Germinal center (tissue), 1 donor: Measurements from ENCODE around the gene PADI3.
"Not testable (repeated sequence)": the region's sequence is repeated elsewhere in the genome, so short reads cannot be mapped to it uniquely, and the experiment has no call there.

ENCODE experiments used
- DNase-seq: peaks from one replicate; pipeline ENCODE4 v3.0.0; 2012; ENCODE audit warnings: mixed read lengths, low spot score

Gene PADI3

DNA sequence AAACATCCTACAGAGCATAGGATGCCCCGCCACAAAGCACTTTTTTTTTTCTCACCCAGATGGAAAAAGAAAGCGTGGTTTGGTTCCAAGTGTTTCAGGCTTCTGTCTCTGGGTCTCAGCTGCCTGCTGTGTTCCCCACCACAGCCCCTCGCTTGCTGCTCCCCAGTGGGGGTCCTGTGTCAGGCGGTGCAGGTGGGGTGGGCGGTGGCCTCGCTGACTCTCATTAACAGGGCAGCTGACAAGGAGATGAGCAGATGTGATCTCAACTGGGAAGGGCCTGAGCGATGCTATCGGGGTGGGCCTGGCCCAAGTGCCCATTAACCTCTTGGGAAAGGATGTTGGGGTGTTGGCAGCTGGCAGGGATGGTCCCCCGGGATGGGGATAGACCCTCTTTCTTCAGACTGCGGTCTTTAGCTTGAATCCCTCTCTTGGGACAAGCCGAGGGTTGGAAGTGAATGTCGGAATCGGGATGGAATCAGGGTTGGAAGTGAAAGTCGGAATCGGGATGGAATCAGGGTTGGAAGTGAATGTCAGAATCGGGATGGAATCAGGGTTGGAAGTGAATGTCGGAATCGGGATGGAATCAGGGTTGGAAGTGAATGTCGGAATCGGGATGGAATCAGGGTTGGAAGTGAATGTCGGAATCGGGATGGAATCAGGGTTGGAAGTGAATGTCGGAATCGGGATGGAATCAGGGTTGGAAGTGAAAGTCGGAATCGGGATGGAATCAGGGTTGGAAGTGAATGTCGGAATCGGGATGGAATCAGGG is 7.7 kb upstream of the PADI3 start:
- DNase-seq: not testable (repeated sequence)

- DNase-seq: not testable (repeated sequence)
Measured at GRCh38 chr1:17241780-17242074, 7.2 kb upstream of the PADI3 start.

DNA sequence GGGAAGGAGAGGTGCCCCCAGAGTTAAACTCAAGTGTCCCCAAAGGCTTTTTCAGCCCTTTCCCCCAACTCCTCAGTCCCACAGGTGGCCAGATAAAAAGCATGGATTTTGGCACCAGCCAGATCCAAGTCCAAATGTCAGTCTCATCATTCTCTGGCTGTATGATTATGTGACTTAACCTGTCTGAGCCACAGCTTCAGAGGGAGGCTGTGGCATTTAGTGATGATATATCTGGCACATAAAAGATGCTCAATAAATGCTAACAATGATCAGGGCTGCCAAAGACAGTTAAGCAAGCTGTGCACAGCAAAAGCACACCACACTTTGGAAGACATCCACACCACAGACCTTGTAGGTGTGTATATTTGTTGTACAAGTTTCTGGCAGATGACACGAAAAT is 5.6 kb upstream of the PADI3 start:
- DNase-seq: no peak

DNA sequence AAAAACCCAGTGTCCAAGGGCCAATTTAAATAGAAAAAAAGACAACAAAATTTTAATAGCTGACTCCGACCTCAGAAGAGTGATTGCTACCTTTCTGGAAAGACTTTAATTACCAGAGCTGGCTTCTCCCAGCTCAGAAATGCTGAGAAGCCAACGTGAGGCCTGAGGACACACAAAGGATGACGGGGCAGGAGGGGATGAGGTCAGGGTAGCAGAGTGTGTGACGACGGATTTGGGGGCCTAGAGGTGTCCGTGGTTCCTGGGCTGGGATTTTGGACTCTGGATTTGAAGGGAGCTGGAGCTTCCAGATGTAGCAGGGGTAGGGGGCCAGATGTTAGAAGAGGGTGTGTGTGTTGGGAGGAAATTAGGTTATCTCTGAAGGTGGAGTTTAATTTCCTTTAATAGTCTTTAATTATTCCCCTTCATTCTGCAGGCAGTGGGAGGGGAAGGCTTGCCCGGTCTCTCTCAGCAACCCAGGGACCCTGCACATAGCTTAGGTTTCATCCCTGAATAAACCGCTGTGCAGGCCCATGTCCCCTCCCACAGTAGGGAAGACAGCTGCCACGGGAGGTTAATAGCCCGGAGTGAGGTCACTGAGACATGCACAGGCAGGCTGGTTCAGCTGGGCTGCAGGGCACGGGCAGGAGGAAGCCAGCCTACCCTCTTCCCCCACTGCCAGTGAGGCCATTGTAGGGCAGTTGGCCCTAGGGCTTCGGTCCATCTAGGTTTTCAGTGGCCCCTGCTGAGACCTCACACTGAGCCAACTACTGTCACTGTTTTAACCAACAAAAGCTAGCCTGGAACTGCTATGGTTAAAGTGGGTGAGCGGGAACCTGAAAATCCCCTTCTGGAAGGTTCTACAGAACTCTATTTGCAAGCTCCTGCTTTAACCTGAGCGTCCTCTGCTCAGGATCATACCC is 3.8 kb upstream of the PADI3 start:
- DNase-seq: no peak

GRCh38 chr1:17245816-17246325 is 3.0 kb upstream of the PADI3 start:
- no peak for DNase-seq

GRCh38 chr1:17246971-17247370 is 1.9 kb upstream of the PADI3 start:
- DNase-seq: no peak

GRCh38 chr1:17250601-17251000 is 1.7 kb downstream of the PADI3 start:
- no peak for DNase-seq

GRCh38 chr1:17251246-17251645 is 2.3 kb downstream of the PADI3 start:
- DNase-seq: no peak

- DNase-seq: no peak
Measured at GRCh38 chr1:17251701-17252376, 2.9 kb downstream of the PADI3 start.

DNA sequence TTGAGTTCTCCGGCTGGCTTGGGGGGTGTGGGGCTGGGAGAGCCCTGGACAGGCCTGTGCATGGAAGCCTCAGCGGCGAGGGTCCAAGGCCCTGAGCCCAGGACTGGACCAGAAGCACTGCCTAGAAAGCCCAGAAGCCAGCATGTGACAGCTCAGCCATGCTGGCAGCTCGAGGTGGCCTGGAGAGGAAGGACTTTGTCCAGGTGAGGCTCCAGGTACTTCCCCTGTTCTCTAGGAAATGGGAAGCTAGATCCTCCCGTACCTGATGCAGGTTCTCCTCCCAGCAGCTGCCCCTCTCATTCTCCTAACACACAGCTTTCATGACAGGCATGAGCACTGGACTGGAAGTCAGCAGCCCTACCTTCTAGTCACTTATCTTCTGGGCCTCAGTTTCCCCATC is 6.4 kb downstream of the PADI3 start:
- DNase-seq: no peak

DNA sequence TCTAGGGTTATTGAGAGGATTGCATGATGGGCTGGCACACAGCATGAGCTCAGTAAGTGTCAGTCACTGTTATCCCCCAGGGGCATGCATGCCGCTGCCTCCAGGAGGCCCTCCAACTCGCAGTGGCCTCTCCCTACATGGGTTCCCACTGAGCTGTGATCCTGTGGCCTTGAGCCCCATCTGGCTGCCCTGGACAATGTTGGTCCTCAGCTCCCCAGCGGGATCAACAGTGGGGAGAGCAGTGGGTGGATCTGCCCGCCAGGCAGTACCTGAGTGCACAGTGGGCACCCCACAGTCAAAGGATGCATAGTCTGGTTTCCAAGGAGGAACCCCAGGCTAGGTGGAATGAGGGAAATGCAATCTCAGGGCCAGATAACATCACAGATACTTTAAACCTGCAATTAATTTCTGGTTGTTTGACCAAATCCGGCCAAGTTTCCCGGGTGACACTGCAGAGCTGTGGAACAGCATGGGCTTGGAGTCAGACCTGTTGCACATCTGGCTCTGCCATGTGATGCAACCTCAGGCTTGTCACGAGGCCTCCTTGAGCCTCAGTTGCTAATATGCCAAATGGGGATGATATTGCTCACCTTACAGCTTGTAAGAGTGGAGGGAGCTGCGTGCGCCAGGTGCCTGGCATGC is 9.3 kb downstream of the PADI3 start:
- DNase-seq: no peak

GRCh38 chr1:17258758-17259130 is 9.8 kb downstream of the PADI3 start:
- DNase-seq: no peak

DNA sequence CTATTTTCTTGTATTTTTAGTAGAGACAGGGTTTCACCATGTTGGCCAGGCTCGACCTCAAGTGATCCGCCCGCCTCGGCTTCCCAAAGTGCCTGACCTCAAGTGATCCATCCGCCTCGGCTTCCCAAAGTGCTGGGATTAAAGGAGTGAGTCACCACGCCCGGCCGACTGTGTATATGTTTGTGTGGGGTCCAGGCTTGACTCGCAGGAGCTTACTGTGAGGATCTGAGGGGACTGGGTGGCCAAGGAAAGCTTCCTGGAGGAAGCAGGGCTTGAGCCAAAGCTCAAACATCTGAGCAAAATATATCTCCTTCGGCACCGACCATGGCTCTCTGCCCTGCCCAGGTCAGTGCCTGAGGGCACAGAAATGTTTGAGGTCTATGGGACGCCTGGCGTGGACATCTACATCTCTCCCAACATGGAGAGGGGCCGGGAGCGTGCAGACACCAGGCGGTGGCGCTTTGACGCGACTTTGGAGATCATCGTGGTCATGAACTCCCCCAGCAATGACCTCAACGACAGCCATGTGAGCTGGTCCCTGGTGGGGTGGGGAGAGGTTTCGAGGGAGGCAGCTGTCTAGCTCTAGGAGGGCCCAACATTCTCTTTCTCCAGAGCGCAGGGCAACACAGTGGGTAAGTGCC is 10.5 kb downstream of the PADI3 start:
- DNase-seq: no peak

DNA sequence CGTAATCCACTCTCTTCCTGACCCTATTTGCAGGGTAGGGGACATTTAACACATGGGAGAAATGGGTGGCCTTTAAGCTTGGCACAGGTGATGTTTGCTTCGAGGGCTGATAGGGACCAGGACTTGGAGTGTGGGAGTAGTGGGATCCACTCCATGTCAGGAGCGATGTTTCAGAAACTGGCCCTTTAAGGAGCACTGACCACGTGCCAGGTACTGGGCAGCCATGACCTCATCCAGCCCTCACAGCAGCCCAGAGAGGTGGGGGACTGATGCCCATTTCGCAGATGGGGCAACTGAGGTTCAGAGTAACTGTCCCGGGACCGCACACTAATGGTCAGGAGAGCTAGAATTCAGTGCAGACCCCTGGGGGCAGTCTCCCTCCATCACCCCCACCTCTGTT is 11.4 kb downstream of the PADI3 start:
- DNase-seq: no peak

DNA sequence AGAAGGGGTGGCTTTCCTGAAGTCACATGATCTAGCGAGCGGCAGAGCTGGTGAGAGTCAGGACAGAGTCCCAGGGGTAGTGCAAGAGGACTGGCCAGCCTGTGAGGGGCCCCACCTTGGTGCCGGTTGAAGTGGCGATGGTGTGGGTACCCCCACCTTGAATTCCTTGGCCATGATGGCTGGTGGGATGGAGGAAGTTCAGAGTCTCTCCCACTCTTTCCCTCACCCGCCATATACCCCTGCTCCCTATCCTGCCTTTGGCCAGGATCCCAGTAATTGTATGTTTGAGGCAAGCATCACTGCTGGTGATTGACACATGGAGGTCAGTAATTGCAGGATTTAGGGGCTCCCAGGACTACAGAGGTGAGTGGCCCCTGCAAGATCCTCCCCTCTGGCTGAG is 11.8 kb downstream of the PADI3 start:
- DNase-seq: no peak

GRCh38 chr1:17263936-17264335 is 15.0 kb downstream of the PADI3 start:
- DNase-seq: no peak

GRCh38 chr1:17264470-17264869 is 15.6 kb downstream of the PADI3 start:
- no peak for DNase-seq

DNA sequence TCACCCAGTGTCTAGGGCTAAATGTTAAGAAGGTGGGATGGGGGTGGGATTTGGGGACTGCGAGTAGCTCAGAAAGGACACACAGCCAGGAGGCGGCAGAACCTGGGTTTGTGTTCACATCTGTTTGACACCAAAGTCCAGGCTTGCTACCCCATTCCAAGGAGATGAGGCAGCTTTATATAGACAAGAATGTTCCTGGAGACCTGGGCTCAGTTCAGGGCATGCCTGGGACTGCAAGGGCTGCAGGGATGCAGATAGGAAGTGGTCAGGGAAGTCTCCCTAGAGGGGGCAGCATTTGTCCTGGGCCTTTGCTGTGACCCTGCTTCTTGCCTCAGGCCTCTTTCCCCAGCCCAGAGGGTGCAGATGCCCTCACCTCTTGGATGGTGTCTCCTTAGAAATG is 16.3 kb downstream of the PADI3 start:
- DNase-seq: no peak

DNA sequence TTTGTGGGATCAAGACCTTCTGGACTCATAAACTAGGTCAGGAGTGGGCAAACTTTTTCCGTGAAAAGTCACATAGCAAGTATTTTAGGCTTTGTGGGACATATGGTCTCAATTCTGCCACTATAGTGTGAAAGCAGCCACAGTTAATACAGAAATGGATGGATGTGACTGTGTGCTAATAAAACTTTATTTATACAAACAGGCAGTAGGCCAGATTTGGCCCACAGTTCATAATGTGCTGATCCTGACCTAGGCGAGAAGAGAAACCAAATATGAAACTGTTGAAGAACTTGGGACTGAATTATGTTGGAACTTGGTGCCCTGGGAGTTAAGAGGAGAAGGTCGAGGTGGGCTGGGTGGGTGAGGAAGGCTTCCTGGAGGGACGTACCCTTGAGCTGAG is 17.1 kb downstream of the PADI3 start:
- no peak for DNase-seq

- no peak for DNase-seq
Measured at GRCh38 chr1:17270891-17271765, 22.2 kb downstream of the PADI3 start.

GRCh38 chr1:17272066-17272465 is 23.2 kb downstream of the PADI3 start:
- no peak for DNase-seq
